K562 (cell line): Measurements from ENCODE around the gene ERVFRD-1. TPM values are rescaled to one million over a fixed set of nuclear protein-coding genes. Genes with fewer than 3 reads are reported as not detected.

Experiments
- ATAC-seq: fragments of 200-7000 bp; cut with Tn5 transposase; 3 replicates; pipeline ENCODE4 v1.9.1; 2020; ENCODE audit warnings: moderate library complexity
- BruUV-seq: library from RNA; stranded (reverse); fragments of 400-500 nt; replicated peaks from 2 replicates; lab custom pipeline; 2021; lab: Mats Ljungman, UMichigan
- CTCF ChIA-PET: fragments of 300-600 bp; formaldehyde crosslinking; extraction: SDS; loops from one replicate; lab custom pipeline; 2021; ENCODE audit warnings: low intra/inter-chr PET ratio; lab: Yijun Ruan, JAX
- POLR2A ChIA-PET: fragments of 300-600, 350-650 bp; sonication (Branson Sonifier 250); formaldehyde crosslinking; extraction: SDS; loops from one replicate; lab custom pipeline; 2021; ENCODE audit warnings: antibody characterized with exemption, inconsistent platforms; lab: Yijun Ruan, JAX
- DNase-seq, 4 experiments: peaks; one replicate each; pipeline versions ENCODE4 v3.0.0 to v3.0.0-alpha.2; 2011 to 2018; ENCODE audit warnings: low spot score in 3 of 4, mixed read lengths in 3 of 4; ENCODE audit errors: extremely low read depth in 1 of 4
- FAIRE-seq: peaks from 2 replicates; lab custom pipeline; 2011; peaks lifted over from hg19 to GRCh38; lab: Jason Lieb, UNC
- H2AFZ ChIP-seq: 2 replicates; pipeline ENCODE4 v1.6.0; 2011; ENCODE audit warnings: low read depth, low read length, control low read depth, inconsistent platforms
- H3K27ac ChIP-seq: fragments of 200-600 bp; 3 replicates; pipeline ENCODE4 v1.8.0; 2011; ENCODE audit warnings: low read depth, mild to moderate bottlenecking, control low read depth, inconsistent platforms, low read length, moderate library complexity, mixed read lengths; ENCODE audit errors: extremely low read depth
- H3K27me3 ChIP-seq, 2 experiments: fragments of 300-600 bp in 1 of 2; 2 replicates in 1 of 2; 3 replicates in 1 of 2; pipeline versions ENCODE4 v1.6.0 to v1.8.0; 2011; ENCODE audit warnings: inconsistent platforms in 2 of 2, low read length in 2 of 2, mild to moderate bottlenecking in 1 of 2, mixed read lengths in 1 of 2, moderate library complexity in 1 of 2; ENCODE audit not compliant: control insufficient read depth in 2 of 2, insufficient read depth in 2 of 2
- H3K36me3 ChIP-seq: fragments of 300-600 bp; 3 replicates; pipeline ENCODE4 v1.8.0; 2011; ENCODE audit warnings: mild to moderate bottlenecking, low read length, inconsistent platforms; ENCODE audit not compliant: control insufficient read depth, insufficient read depth
- H3K4me1 ChIP-seq, 2 experiments: fragments of 200-600 bp in 1 of 2; replicated peaks in 1 of 2; 2 replicates in 1 of 2; 3 replicates in 1 of 2; pipeline versions ENCODE4 v1.5.1 to v1.8.0; 2011; ENCODE audit warnings: inconsistent platforms in 2 of 2, low read length in 2 of 2, mild to moderate bottlenecking in 1 of 2, mixed read lengths in 1 of 2, moderate library complexity in 1 of 2; ENCODE audit not compliant: control insufficient read depth in 2 of 2, insufficient read depth in 2 of 2
- H3K4me2 ChIP-seq: 2 replicates; pipeline ENCODE4 v1.6.1; 2011; ENCODE audit warnings: low read length, control low read depth, inconsistent platforms, mixed read lengths; ENCODE audit not compliant: insufficient read depth
- H3K4me3 ChIP-seq: fragments of 200-600 bp; sonication (generic), shearing (Covaris generic); 2 replicates; pipeline ENCODE4 v1.5.1; 2016; ENCODE audit warnings: control low read depth, inconsistent platforms
- H3K79me2 ChIP-seq: fragments of 200-600 bp; 3 replicates; pipeline ENCODE4 v1.8.0; 2011; ENCODE audit warnings: low read length, inconsistent platforms; ENCODE audit not compliant: control insufficient read depth, insufficient read depth
- H3K9ac ChIP-seq, 2 experiments: 2 replicates each; pipeline versions ENCODE4 v1.6.0 to v1.6.1; 2011; ENCODE audit warnings: low read depth in 2 of 2, low read length in 2 of 2, control low read depth in 1 of 2, inconsistent platforms in 1 of 2, mild to moderate bottlenecking in 1 of 2, mixed read lengths in 1 of 2; ENCODE audit not compliant: insufficient read depth in 1 of 2
- H3K9me1 ChIP-seq: one replicate; pipeline ENCODE4 v1.6.0; 2011; ENCODE audit warnings: inconsistent platforms, mild to moderate bottlenecking, low read length, moderate library complexity; ENCODE audit not compliant: control insufficient read depth, insufficient read depth
- H3K9me3 ChIP-seq: replicated peaks from 2 replicates; pipeline ENCODE4 v1.5.1; 2011; ENCODE audit warnings: low read depth, low read length, inconsistent platforms; ENCODE audit not compliant: control insufficient read depth, insufficient read depth
- H4K20me1 ChIP-seq: replicated peaks from 2 replicates; pipeline ENCODE4 v1.6.1; 2011; ENCODE audit warnings: low read length, inconsistent platforms, mixed read lengths; ENCODE audit not compliant: control insufficient read depth, insufficient read depth
- E4F1 ChIP-seq: fragments of 250-450 bp; sonication (Bioruptor Pico); IDR thresholded peaks from 2 replicates; pipeline ENCODE4 v1.5.0; 2021; ENCODE audit warnings: mild to moderate bottlenecking, borderline replicate concordance
- ETV1 ChIP-seq: fragments of 450-650 bp; conservative IDR thresholded peaks from 2 replicates; pipeline ENCODE4 v1.6.1; 2016; ENCODE audit warnings: missing genetic modification characterization, control low read depth, low read depth, missing compliant biosample characterization
- ETV5 ChIP-seq: sonication (generic); formaldehyde crosslinking; IDR thresholded peaks from 2 replicates; pipeline ENCODE4 v1.4.0; 2020; ENCODE audit warnings: low read depth, mild to moderate bottlenecking, missing genetic modification reagents
- FOS ChIP-seq: IDR thresholded peaks from 3 replicates; pipeline ENCODE4 v1.6.1; 2011; ENCODE audit not compliant: insufficient read length; ENCODE audit errors: extremely low read depth
- FOXJ3 ChIP-seq: sonication (generic); formaldehyde crosslinking; IDR thresholded peaks from 2 replicates; pipeline ENCODE4 v1.4.0; 2020; ENCODE audit warnings: mild to moderate bottlenecking, missing genetic modification reagents
- HNRNPK ChIP-seq: fragments of 200-400 bp; formaldehyde crosslinking; IDR thresholded peaks from one replicate; pipeline ENCODE4 v1.6.1; 2018; ENCODE audit warnings: mild to moderate bottlenecking, low read depth, low read length; ENCODE audit not compliant: poor library complexity, severe bottlenecking
- ILK ChIP-seq: fragments of 450-650 bp; IDR thresholded peaks from 2 replicates; pipeline ENCODE4 v1.6.1; 2016; ENCODE audit warnings: missing genetic modification characterization, low read depth, mild to moderate bottlenecking, missing compliant biosample characterization, moderate library complexity, borderline replicate concordance
- NFYB ChIP-seq: IDR thresholded peaks from 2 replicates; pipeline ENCODE4 v1.6.1; 2011; ENCODE audit warnings: mild to moderate bottlenecking, moderate library complexity; ENCODE audit not compliant: insufficient read length; ENCODE audit errors: extremely low read depth
- NR2C1 ChIP-seq, 2 experiments: fragments of 450-650 bp; IDR thresholded peaks; 2 replicates each; pipeline ENCODE4 v1.6.1; 2017; ENCODE audit warnings: mild to moderate bottlenecking in 2 of 2, antibody characterized with exemption in 1 of 2, inconsistent platforms in 1 of 2, missing compliant biosample characterization in 1 of 2, missing genetic modification characterization in 1 of 2
- NR2C2 ChIP-seq, 2 experiments: fragments of 200-800 bp in 1 of 2; sonication (Bioruptor generic) in 1 of 2; sonication (generic) in 1 of 2; formaldehyde crosslinking in 1 of 2; IDR thresholded peaks; 2 replicates each; pipeline versions ENCODE4 v1.6.1 to v1.8.0; 2016 to 2022; ENCODE audit warnings: mild to moderate bottlenecking in 1 of 2, missing compliant biosample characterization in 1 of 2, missing genetic modification characterization in 1 of 2, missing genetic modification reagents in 1 of 2
- NUFIP1 ChIP-seq: fragments of 450-650 bp; IDR thresholded peaks from 2 replicates; pipeline ENCODE4 v1.6.1; 2018; ENCODE audit not compliant: partially characterized antibody
- PRPF4 ChIP-seq: fragments of 200-400 bp; formaldehyde crosslinking; IDR thresholded peaks from one replicate; pipeline ENCODE4 v1.6.1; 2017; ENCODE audit warnings: low read length, low read depth, mild to moderate bottlenecking; ENCODE audit not compliant: insufficient read depth, poor library complexity, severe bottlenecking
- SMARCB1 ChIP-seq: IDR thresholded peaks from 2 replicates; pipeline ENCODE4 v1.6.1; 2011; ENCODE audit warnings: improper control_type of control experiment, low read depth; ENCODE audit not compliant: insufficient read length
- SRF ChIP-seq, 2 experiments: fragments of 250-450, 450-650 bp in 1 of 2; sonication (Bioruptor Pico) in 1 of 2; sonication (generic) in 1 of 2; formaldehyde crosslinking; IDR thresholded peaks; 2 replicates each; pipeline versions ENCODE4 v1.5.0 to v1.5.1; 2020 to 2022; ENCODE audit warnings: mild to moderate bottlenecking in 1 of 2, missing genetic modification reagents in 1 of 2
- WGBS: fragments of 100-300 bp; shearing (Covaris generic); methylation state at CpG from one replicate; pipeline ENCODE4 v1.1.6; 2016; ENCODE audit warnings: low coverage, mixed read lengths; ENCODE audit not compliant: insufficient coverage; ENCODE audit errors: missing lambda C conversion rate; 5-methylcytosine and 5-hydroxymethylcytosine counted together
- in situ Hi-C: fragments of 300-500 bp; cut with MboI; formaldehyde crosslinking; loops from 4 replicates; pipeline ENCODE4 v1.15.0; 2018; ENCODE audit warnings: inconsistent platforms, mixed read lengths
- intact Hi-C: fragments of 100-400 bp; cut with micrococcal nuclease; formaldehyde crosslinking; loops from 2 replicates; pipeline ENCODE4 v1.14.2; 2022
- polyA plus RNA-seq, 8 experiments: library from polyadenylated mRNA; depleted of rRNA in 4 of 8; stranded (reverse) in 5 of 8; unstranded in 3 of 8; fragments of >200 nt; fragmentation: Nextera tagmentation in 2 of 8; fragmentation: Illumina TruSeq in 1 of 8; extraction: Ambion mirVana in 2 of 8; extraction: Trizol in 1 of 8; gene quantifications; 2 replicates each; pipeline versions ENCODE4 v1.2.1 to v1.2.3, GENCODE V29; 2011 to 2014; ENCODE audit warnings: inconsistent platforms in 1 of 8, missing spikeins in 1 of 8
- total RNA-seq, 7 experiments: library from RNA; depleted of rRNA in 6 of 7; stranded (reverse); fragments of >200 nt in 6 of 7; fragmentation: Illumina TruSeq in 2 of 7; extraction: Trizol in 2 of 7; gene quantifications; 2 replicates each; pipeline versions ENCODE4 v1.2.1 to v1.2.3, GENCODE V29; 2011 to 2021; ENCODE audit warnings: low replicate concordance in 1 of 7
- TF ChIP-seq, protein P1 (sequence below), 2 experiments: fragments of 250-450 bp in 1 of 2; fragments of 450-650 bp in 1 of 2; sonication (Bioruptor Pico) in 1 of 2; IDR thresholded peaks; 2 replicates each; pipeline versions ENCODE4 v1.6.1 to v1.8.0; 2016 to 2021; ENCODE audit warnings: mild to moderate bottlenecking in 2 of 2, moderate library complexity in 2 of 2, missing compliant biosample characterization in 1 of 2, missing genetic modification characterization in 1 of 2

ERVFRD-1 gene
- total and polyA plus RNA-seq, 9 of the 15 experiments (the other 6 are each of a cell fraction or from before 2014, with no cell fraction given) = 0.05 to 0.14 (median 0.09) TPM; not detected in 2

- TF ChIP-seq ETV1 (tag) = no peak
- TF ChIP-seq SRF (CRISPR knock-in tag; IDR thresholded peaks at IDR 0.05) = no peak
- no peak for TF ChIP-seq ILK (tag)
- TF ChIP-seq PRPF4 = no peak
- no peak for TF ChIP-seq SMARCB1
- no peak for TF ChIP-seq NFYB
- no peak for TF ChIP-seq NUFIP1
- no peak for TF ChIP-seq FOS
- no peak for TF ChIP-seq HNRNPK
These were observed 12.5 kb upstream of the ERVFRD-1 start (continued) for GRCh38 chr6:11123978-11124377.

GRCh38 chr6:11122380-11122779, 10.9 kb upstream of the ERVFRD-1 start:
- POLR2A ChIA-PET = no interaction called here
- no peak for DNase-seq
- intact Hi-C loops = no loop called here
- Histone ChIP-seq H3K79me2 (peaks cover 16% of the 10 kb centered on the region; the same call in 1 of the 3 replicates), H3K27ac (no peak overlapping the region), H3K9ac (no peak overlapping the region), H3K4me1 (peaks cover 0 to 2% of the 10 kb centered on the region in 2 experiments; a peak in 2 of 5 replicates), H3K4me3 (no peak overlapping the region), H3K9me3 (no peaks in the 10 kb centered on the region), H3K9me1 (no peaks in the 10 kb centered on the region), H2AFZ (no peak overlapping the region), H3K4me2 (no peak overlapping the region), H3K27me3 (no peaks in the 10 kb centered on the region), H3K36me3 (0 out of 3 replicates have a peak, but pooled peaks cover 2% of the 10 kb centered on the region), H4K20me1 (peaks cover 4% of the 10 kb centered on the region; the same call in 1 of the 2 replicates)
- no TSS peak for BruUV-seq
- whole genome bisulfite sequencing = 50% methylated on average over 1 of the region's 1 CpG
- no peak for FAIRE-seq
- in situ Hi-C loops = no loop called here
- ATAC-seq = peak; percentile 16; the same call in 1 of the 3 replicates
- CTCF ChIA-PET = no interaction called here
- no peak for TF ChIP-seq ETV5 (CRISPR knock-in tag)
- 0 out of 2 replicates have a peak, but pooled peaks have one; percentile 11 for TF ChIP-seq NR2C1 (IDR thresholded peaks at IDR 0.05)
- TF ChIP-seq NR2C1 (tag; IDR thresholded peaks at IDR 0.05) = peak; percentile 43; the same call in 1 of the 2 replicates
- TF ChIP-seq E4F1 (CRISPR knock-in tag) = no peak
- no peak for TF ChIP-seq FOXJ3 (CRISPR knock-in tag)
- TF ChIP-seq, protein P1, sequence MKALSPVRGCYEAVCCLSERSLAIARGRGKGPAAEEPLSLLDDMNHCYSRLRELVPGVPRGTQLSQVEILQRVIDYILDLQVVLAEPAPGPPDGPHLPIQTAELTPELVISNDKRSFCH (CRISPR knock-in tag; IDR thresholded peaks at IDR 0.05) = no peak
- TF ChIP-seq, protein P1 (tag; IDR thresholded peaks at IDR 0.05) = peak; percentile 63; the same call in 1 of the 2 replicates
- no peak for TF ChIP-seq NR2C2 (CRISPR knock-in tag; IDR thresholded peaks at IDR 0.05)
- TF ChIP-seq NR2C2 (tag; IDR thresholded peaks at IDR 0.05) = peak; percentile 36; the same call in 1 of the 2 replicates
- TF ChIP-seq, all 486 proteins: peak for 3
